Activated T-cell treated with anti-CD3 and anti-CD28 coated beads for 4 hours (primary cell): Measurements from ENCODE around the gene ZNF469.

Experiments used
- DNase-seq: peaks from one replicate; pipeline ENCODE4 v3.0.0-alpha.2; 2020

Gene ZNF469

GRCh38 chr16:88380619-88381018 is 2.1 kb upstream of the ZNF469 start:
- no peak for DNase-seq

DNA sequence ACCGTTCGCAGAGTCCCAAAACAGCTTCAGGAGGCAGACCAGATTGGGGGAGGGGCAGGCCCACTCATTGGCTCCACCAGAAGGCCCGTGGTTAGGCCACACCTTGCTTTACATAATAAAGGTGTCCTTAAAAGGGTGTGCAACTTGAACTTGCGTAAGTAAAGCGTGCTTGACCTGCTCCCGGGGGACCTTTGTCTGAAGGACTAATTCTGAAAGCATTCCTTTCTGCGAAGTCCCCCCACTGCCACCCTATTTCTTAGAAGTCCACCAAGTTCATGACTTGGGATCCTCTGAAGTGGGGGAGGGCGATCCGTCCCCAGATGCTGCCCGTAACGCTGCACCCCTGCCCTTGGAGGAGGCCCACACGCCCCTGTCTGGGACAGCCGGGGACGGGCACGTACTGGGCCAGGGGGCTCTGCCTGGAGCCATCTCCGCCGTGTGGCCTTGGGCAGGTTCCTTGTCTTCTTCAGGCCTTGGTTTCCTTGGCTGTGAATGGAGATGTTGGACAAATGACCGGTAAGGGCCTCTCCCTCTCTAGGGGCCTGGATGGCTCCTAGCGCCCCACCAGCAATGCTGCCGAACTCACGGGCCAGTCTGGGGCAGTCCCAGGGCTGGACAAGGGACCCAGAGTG is 823 bp upstream of the ZNF469 start:
- DNase-seq: no peak

- no peak for DNase-seq
Measured at GRCh38 chr16:88383401-88384221, 852 bp downstream of the ZNF469 start.

DNA sequence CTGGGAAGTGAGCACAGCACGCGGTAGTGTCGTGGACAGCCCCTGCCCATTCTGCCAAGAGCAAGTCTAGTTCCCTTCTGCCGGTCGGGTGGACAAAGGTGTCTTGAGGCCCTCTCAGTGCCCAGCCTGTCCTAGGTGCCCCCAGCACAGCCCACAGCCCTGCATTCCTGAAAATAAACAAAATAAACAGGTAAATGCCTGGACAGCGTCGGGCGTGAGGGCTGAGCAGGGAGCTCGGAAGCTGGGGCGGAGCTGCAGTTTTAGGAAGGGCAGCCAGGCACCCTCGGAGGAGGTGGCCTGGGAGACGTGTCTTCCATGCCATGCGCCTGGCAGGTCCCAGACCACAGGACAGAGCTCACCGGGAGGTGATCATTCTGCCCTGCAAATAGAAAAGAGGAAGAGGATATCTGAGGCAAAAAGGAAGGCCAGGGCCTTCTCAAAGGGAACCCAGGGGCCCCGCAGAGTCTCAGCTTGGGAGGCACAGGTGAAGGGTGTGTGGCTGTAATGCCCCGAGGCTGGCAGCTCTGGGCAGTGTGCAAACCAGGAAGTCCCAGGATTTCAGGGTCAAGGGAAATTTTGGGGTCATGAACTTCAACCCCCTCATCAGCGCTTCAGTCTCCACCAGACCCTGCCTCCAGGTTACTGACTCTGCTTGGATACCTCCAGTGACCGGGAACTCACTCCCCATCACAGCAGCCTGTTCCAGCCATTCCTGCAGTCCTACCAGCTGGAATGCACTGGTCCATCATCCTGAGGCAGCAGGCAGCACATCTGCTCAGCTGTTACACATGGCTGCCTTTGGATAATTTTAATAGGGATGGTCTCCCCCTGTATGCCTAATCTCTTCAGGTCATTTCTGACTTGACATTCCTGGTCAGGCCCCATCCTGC is 1.7 kb downstream of the ZNF469 start:
- DNase-seq: no peak

GRCh38 chr16:88385112-88385594 is 2.4 kb downstream of the ZNF469 start:
- DNase-seq: no peak

- DNase-seq: no peak
Measured at GRCh38 chr16:88385831-88386815, 3.4 kb downstream of the ZNF469 start.

- no peak for DNase-seq
Measured at GRCh38 chr16:88387180-88387765, 4.5 kb downstream of the ZNF469 start.

- no peak for DNase-seq
Measured at GRCh38 chr16:88387941-88388627, 5.3 kb downstream of the ZNF469 start.

GRCh38 chr16:88389191-88389590 is 6.4 kb downstream of the ZNF469 start:
- no peak for DNase-seq

DNA sequence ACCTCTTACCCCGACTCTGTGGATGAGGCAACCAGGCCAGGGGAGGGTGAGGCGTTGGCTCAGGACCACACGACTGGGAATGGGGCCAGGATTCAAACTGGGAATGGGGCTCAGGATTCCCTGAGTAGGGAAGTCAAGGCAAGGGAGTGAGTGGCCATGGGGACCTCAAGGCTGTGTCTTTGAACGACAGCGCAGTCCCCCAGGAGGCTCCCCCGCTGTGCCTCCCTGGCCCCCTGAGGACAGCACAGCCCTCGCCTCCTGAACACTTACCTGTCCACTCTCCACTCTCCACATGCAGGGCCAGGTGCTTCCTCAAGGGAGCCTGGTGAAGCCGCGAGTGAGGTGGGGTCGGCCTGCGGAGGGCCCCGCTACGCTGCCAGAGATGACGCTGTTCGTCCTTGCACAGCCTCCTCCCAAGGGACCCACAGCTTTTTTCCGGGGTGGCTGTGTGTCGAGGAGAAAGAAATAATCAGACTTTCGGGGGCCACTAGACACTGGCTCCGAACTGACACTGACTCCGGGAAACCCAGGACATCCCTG is 6.9 kb downstream of the ZNF469 start:
- DNase-seq: no peak

DNA sequence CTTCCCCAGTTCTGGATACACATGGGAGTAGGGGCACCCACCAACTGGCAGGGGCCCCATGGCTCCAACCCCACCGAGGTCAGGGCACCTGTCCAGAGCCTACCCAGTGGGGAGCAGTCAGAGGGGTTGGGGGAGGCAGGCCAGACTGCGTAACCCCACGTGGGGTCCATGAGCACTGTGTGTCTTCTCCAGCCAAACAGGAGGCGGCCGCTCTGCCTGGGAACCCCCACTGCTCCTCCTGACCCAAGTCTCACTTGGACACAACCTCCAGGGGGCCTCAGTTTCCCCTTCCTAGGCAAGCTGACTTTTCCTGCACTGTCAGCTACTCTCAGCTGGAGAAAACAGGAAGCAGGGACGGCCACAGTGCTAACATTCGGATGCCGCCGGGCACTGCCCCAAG is 7.5 kb downstream of the ZNF469 start:
- DNase-seq: no peak

DNA sequence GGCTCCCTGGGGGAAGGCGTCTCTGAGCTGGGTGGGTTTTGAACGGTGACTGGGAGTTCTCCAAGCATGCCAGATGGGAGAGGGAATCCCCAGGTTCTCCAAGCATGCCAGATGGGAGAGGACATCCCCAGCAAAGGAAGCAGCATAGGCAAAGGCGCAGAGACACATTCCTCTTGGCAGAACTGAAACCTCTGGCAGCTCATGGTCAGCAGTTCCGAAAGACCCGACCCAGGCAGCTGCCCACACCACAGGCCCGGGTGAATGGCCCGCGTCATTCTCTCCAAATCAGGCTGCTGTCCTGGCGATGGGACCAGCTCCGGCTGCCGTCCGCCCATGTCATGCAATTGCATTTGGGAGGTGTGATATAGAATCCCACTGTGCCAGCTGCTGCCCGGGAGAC is 8.0 kb downstream of the ZNF469 start:
- DNase-seq: no peak

DNA sequence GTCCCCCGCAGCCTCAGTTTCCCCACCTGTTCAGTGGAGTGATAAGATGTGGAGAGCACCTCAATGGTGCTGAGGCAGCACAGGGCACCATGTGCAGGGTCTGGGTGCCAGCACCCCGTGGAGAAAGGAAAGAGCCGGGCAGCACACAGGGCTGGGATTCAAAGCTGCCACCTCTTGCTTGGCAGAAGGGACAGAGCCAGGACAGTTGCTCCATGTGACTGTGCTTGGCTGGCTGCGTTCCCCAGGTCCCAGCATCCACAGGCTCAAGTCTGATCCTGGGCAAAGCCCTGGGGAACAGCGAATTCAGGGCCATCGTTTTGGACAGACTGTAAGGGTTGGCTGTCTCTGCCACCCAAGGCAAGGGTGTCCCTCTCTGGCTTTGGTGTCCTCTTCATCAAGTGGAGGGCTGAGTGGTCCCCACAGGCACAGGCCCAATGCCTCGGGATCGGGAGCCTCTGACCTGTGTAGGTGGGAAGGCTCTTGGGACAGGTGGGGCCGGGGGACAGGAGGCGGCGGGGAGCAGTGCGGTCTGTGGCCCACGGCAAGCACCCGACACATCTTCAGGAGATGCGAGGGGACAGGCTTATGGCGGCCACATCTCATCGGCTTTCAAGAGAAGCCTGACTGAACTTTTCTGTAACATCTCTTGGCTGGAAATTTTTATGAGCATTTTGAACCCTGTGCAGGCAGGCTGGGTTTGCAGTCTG is 8.5 kb downstream of the ZNF469 start:
- no peak for DNase-seq

DNA sequence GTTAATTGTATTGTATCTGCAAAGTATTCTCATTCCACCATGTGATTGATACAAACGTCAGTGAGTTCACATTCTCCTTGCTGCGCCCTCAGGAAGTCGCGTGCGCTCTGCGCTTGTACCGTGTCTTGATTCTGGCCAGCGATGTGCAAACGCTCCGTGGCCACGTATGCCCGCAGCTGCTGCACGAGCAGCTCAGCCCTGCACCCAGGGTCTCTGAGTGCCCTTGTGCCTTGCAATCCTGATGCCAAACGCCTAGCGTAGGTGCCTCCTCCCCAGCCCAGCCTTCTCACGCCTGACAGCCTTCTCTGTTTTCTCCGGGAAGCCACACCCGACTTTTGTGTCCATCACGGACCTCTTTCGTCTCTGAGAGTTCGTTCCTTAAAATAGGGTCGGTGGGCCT is 9.4 kb downstream of the ZNF469 start:
- no peak for DNase-seq

DNA sequence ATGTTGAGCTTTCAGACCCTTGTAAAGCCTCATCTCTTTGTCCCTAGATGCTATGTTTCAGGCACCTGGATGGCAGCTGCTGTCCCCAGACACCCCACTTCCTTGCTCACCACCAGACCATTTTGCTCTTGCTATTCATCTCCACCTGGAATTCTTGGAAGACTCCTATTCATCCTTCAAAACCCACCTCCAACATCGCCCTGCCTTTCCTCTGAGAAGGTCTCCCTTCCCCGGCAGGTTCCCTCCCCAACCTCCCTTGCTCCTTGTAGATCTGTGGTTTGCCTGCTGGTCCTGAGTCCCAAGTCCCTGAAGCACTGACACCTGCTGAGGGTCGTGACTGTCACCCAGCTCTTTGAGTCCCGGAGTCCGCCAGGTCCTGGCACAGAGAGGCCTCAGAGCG is 9.9 kb downstream of the ZNF469 start:
- no peak for DNase-seq

DNA sequence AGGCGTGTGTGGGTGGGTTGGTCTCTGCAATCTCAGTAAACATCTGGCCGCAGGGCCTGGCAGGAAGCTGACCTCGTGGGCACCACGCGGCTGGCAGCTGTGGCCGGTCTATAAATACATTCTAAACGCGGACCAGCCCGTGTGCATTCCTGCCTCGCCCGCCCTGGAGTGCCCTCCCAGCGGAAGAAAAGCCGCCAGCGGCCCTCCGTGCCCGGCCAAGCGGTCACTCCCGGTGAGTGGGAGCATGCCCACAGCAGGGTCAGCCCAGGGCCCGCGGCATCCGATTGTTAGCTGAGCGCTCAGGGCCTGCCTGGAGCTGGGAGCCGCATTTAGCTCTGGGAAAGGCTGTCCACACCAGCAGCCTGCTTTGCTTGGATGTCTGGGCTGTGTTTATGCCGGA is 10.3 kb downstream of the ZNF469 start:
- DNase-seq: no peak

DNA sequence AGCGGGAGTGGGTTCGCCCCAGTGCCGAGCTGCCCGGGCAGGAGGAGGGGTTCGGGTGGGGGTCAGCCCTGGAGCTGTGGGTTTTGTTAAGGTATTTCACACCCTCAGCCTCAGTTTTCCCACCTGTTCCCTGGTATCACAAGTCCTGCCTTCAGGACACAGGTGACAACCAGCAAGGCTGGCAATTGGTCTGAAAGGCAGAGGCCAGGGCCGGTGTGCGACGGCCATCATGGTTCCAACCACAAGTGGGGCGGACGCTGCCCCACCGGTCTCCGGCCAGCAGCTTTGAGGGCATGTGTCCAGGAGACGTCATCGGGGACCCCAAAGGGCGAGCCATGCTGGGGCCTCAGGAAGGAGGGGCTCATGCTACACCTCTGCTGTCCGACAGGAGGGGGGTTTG is 10.8 kb downstream of the ZNF469 start:
- no peak for DNase-seq

- no peak for DNase-seq
Measured at GRCh38 chr16:88394426-88394825, 11.7 kb downstream of the ZNF469 start.

- no peak for DNase-seq
Measured at GRCh38 chr16:88395669-88396584, 13.2 kb downstream of the ZNF469 start.
